HG02943 (cell line): ENCODE measurements around the gene KICS2.

Experiments
- ATAC-seq: cut with Tn5 transposase; IDR thresholded peaks from one replicate; pipeline ENCODE4 v1.9.1; 2021; ENCODE audit warnings: mild to moderate bottlenecking, low read depth, moderate library complexity; ENCODE audit not compliant: unreplicated experiment

Gene KICS2

DNA sequence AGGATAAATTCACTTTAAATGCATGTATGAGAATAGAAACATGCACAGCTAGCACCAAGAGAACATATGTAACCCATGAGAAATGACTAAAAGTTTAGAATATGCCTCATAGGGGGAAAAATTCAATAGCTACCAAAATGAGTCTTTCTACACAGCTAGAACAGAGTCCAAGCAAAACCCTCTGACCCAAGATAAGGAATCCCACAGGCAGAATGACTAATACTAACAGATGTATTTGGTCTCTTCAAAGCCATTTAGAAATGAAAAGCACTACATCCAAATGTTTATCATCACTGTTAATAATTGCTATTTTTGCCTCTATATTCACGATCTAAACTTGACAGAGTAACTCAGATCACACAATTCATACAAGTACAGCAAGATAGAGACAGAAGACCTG lies 44.0 kb downstream of the KICS2 start:
- no peak for ATAC-seq

DNA sequence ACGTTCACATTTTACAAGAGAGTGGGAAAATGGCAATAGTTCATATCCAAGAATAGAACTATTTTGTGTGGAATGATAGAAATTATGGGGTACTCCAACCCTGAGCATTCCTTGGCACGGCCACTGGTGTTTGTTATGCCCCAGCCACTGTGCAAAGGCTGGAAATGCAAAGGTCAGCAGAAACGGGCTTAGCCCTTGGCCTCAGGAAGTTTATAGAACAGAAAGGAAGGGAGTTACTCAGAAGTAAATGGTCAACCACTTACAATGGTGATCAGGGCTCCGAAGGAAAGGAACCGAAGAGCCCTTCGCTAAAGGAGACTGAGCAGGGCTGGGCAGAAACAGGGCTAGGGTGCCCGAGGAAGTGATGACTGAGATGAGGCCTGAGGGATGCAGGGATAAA lies 45.1 kb downstream of the KICS2 start:
- ATAC-seq = no peak

DNA sequence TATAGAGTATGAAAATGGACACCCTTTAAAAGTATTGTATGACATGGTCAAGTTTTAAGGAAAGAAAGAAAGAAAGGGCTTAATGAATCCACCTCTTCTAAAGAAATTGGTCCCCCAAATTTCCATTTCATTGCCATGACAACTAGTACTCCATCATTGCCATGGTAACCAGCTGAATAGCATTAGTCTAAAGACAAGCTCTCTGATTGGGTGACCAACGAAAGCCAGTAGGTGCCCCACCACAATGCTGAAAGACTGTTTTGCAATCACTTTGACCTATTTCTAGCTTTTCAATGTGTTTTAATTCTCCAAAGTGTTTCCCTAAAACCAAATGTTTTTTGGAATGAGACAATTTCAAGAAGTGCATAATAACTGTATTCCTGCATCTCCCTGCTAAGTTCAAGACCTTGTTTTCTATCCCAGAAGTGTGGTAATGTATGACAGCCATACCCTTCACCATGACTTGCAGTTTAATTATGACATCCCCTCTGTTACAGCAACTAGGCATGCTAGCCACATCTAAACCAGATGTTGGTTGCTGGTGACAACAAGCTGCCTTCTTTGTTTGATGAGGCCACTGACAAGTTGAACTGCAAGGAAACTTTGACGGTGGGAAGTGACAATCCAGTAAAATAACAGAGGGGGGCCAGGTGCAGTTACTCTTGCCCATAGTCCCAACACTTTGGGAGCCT lies 46.7 kb downstream of the KICS2 start:
- ATAC-seq = no peak

DNA sequence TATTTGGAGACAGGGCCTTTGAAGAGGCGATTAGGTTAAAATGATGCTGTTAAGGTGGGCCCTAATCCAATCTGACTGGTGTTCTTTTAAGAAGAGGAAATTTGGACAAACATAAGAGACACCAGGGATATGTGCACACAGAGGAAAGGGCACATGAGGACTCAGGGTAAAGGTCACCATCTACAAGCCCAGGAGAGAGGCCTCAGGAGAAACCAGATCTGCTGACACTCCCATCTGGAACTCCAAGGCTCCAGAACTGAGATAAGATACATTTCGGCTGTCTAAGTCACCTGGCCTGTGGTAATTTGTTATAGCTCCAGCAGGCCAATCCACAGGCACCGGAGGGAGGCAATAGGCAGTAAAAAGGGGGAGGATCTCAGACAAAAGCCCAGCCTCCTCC lies 48.6 kb downstream of the KICS2 start:
- no peak for ATAC-seq
